BE2C (cell line): ENCODE data around the gene SH3RF3.
"Not testable (repeated sequence)": the region's sequence is repeated elsewhere in the genome, so short reads cannot be mapped to it uniquely, and the experiment has no call there.

Experiments used
- DNase-seq: peaks from one replicate; pipeline ENCODE4 v3.0.0-alpha.2; 2020
- H3K27me3 ChIP-seq: fragments of 250-450 bp; sonication (Bioruptor Pico); 2 replicates; pipeline ENCODE4 v1.5.1; 2020; ENCODE audit warnings: mild to moderate bottlenecking
- H3K36me3 ChIP-seq: fragments of 250-450 bp; sonication (Bioruptor Pico); 2 replicates; pipeline ENCODE4 v1.5.1; 2020; ENCODE audit warnings: mild to moderate bottlenecking
- H3K4me1 ChIP-seq: fragments of 250-450 bp; sonication (Bioruptor Pico); 2 replicates; pipeline ENCODE4 v1.5.1; 2020
- H3K4me3 ChIP-seq: 2 replicates; pipeline ENCODE4 v1.5.1; 2011; ENCODE audit warnings: low read depth, low read length
- H3K9me3 ChIP-seq: fragments of 250-450 bp; sonication (Bioruptor Pico); 2 replicates; pipeline ENCODE4 v1.5.1; 2020
- CTCF ChIP-seq: IDR thresholded peaks from 2 replicates; pipeline ENCODE4 v1.5.1; 2012; ENCODE audit warnings: mild to moderate bottlenecking, low read depth, low read length

Gene SH3RF3

GRCh38 chr2:109222422-109222821 lies 93.4 kb downstream of the SH3RF3 start:
- H3K9me3 ChIP-seq, result no peaks in the 10 kb centered on the region
- no peak for DNase-seq
- TF ChIP-seq CTCF, result no peak
- H3K27me3 ChIP-seq, result no peaks in the 10 kb centered on the region
- no peaks in the 10 kb centered on the region for H3K4me1 ChIP-seq
- no peak overlapping the region for H3K4me3 ChIP-seq
- H3K36me3 ChIP-seq, result no peaks in the 10 kb centered on the region

GRCh38 chr2:109222825-109223471 lies 93.9 kb downstream of the SH3RF3 start:
- no peak for TF ChIP-seq CTCF
- H3K4me3 ChIP-seq, result no peak overlapping the region
- no peak for DNase-seq

GRCh38 chr2:109223490-109223889 lies 94.5 kb downstream of the SH3RF3 start:
- no peak for DNase-seq
- H3K36me3 ChIP-seq, result no peaks in the 10 kb centered on the region
- no peaks in the 10 kb centered on the region for H3K9me3 ChIP-seq
- no peaks in the 10 kb centered on the region for H3K27me3 ChIP-seq
- H3K4me3 ChIP-seq, result no peak overlapping the region
- H3K4me1 ChIP-seq, result no peaks in the 10 kb centered on the region
- no peak for TF ChIP-seq CTCF

More at GRCh38 chr2:109222825-109223471, 93.9 kb downstream of the SH3RF3 start:
- Histone ChIP-seq H3K36me3 (no peaks in the 10 kb centered on the region), H3K9me3 (no peaks in the 10 kb centered on the region), H3K4me1 (no peaks in the 10 kb centered on the region), H3K27me3 (no peaks in the 10 kb centered on the region)

- not testable (repeated sequence) for H3K27me3 ChIP-seq, H3K4me1 ChIP-seq, H3K9me3 ChIP-seq
These were observed 95.3 kb downstream of the SH3RF3 start for GRCh38 chr2:109224341-109224740.

GRCh38 chr2:109225170-109225782 lies 96.3 kb downstream of the SH3RF3 start:
- no peaks in the 10 kb centered on the region for H3K9me3 ChIP-seq
- DNase-seq, result no peak
- no peaks in the 10 kb centered on the region for H3K4me1 ChIP-seq
- 0 out of 2 replicates have a peak, but pooled peaks cover 2% of the 10 kb centered on the region for H3K27me3 ChIP-seq
- H3K4me3 ChIP-seq, result no peak overlapping the region
- no peak for TF ChIP-seq CTCF
- no peaks in the 10 kb centered on the region for H3K36me3 ChIP-seq

More at GRCh38 chr2:109224341-109224740, 95.3 kb downstream of the SH3RF3 start:
- not testable (repeated sequence) for DNase-seq, H3K36me3 ChIP-seq, H3K4me3 ChIP-seq

- no peak for TF ChIP-seq CTCF
- H3K36me3 ChIP-seq, result no peaks in the 10 kb centered on the region
- H3K4me3 ChIP-seq, result no peak overlapping the region
- no peak for DNase-seq
- H3K9me3 ChIP-seq, result no peaks in the 10 kb centered on the region
- no peaks in the 10 kb centered on the region for H3K4me1 ChIP-seq
- H3K27me3 ChIP-seq, result peaks cover 4% of the 10 kb centered on the region; the same call in 1 of the 2 replicates
These were observed 97.1 kb downstream of the SH3RF3 start for GRCh38 chr2:109226128-109226527.
